ENCODE measurements around the gene CYP3A7.
A peak's percentile ranks its signal among the peaks of the same experiment; 100 is the strongest.
"Not testable (repeated sequence)": the region's sequence is repeated elsewhere in the genome, so short reads cannot be mapped to it uniquely, and the experiment has no call there.

Gene CYP3A7

DNA sequence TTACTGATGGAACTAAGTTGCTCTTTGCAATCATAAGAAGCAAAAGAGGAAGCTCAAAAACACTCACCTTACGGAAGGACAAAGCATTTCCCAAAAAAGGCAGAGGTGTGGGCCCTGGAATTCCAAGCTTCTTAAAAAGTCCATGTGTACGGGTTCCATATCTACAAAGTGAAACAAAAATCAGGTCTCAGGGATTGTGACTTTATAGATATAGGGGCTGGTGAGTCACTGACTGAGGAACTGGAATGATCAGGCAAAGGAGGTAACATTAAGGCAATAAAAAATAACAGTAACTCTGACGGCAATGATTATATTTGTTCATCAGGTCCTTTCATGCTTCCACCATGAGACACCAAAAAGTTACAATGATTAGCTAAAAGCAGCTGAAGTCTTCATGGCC is 4.0 kb downstream of the CYP3A7 start:
- DNase-seq (ENCODE audit: low read depth) = no peak
- TF ChIP-seq, protein P1, sequence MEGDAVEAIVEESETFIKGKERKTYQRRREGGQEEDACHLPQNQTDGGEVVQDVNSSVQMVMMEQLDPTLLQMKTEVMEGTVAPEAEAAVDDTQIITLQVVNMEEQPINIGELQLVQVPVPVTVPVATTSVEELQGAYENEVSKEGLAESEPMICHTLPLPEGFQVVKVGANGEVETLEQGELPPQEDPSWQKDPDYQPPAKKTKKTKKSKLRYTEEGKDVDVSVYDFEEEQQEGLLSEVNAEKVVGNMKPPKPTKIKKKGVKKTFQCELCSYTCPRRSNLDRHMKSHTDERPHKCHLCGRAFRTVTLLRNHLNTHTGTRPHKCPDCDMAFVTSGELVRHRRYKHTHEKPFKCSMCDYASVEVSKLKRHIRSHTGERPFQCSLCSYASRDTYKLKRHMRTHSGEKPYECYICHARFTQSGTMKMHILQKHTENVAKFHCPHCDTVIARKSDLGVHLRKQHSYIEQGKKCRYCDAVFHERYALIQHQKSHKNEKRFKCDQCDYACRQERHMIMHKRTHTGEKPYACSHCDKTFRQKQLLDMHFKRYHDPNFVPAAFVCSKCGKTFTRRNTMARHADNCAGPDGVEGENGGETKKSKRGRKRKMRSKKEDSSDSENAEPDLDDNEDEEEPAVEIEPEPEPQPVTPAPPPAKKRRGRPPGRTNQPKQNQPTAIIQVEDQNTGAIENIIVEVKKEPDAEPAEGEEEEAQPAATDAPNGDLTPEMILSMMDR (conservative IDR thresholded peaks at IDR 0.05; ENCODE audit: low read length) = no peak
- H3K4me3 ChIP-seq (ENCODE audit: low read length) = no peak overlapping the region

DNA sequence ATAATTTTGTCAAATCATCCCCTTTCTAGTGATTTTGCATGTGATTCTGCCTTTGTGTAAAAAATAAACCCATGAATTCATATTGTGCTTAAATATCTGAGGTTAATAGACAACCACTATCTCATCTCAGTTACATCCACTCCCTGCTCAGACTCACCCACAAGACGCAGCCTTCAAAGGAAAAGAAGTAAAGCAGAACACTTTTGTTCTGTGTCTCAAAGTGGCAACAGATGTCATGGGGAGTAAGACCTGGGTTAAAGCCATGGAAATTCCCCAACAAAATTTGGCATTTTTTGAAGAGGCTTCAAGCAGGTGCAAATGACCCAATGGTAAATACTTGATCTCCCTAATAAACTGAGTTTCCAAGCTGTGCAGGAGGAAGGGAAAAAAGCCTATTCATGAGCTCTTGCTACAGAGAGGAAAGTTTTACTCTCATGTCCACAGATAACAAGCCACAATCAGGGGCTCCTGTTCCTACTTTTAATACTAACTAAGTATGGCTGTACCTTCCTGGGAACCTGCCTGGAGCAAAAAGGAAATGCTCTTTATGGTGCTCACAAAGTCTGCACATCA is 4.7 kb downstream of the CYP3A7 start:
- H3K4me3 ChIP-seq (ENCODE audit: low read length) = no peak overlapping the region
- TF ChIP-seq, protein P1 (conservative IDR thresholded peaks at IDR 0.05; ENCODE audit: low read length) = no peak
- no peak for DNase-seq (ENCODE audit: low read depth)

DNA sequence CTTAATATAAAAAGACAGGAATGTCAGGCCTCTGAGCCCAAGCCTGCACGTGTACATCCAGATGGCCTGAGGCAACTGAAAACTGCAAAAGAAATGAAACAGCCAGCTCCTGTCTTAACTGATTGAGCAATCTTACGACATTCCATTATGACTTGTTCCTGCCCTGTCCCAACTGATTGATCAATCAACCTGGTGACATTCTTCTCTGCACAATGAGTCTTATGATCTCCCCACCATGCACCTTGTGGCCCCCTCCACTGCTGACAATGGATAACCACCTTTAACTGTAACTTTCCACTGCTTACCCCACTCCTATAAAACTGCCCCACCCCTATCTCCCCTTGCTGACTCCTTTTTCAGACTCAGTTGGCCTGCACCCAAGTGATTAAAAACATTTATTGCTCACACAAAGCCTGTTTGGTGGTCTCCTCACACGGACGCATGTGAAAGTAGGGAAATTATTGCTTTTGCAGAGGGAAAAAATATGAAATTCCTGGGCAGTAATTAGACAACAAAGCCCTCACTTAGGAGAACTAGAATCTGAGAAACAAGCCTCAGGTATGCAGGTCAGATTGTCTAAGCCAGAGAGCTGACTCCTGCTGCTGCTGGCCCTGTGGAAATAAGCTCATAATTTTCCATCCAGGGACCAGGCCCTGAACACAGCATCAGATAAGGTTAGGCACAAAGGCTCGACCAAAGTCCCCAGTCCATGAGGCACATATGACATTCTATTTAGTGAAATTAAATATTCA is 5.3 kb downstream of the CYP3A7 start:
- DNase-seq (ENCODE audit: low read depth) = peak; percentile 34
- no peak overlapping the region for H3K4me3 ChIP-seq (ENCODE audit: low read length)
- TF ChIP-seq, protein P1 (conservative IDR thresholded peaks at IDR 0.05; ENCODE audit: low read length) = no peak

DNA sequence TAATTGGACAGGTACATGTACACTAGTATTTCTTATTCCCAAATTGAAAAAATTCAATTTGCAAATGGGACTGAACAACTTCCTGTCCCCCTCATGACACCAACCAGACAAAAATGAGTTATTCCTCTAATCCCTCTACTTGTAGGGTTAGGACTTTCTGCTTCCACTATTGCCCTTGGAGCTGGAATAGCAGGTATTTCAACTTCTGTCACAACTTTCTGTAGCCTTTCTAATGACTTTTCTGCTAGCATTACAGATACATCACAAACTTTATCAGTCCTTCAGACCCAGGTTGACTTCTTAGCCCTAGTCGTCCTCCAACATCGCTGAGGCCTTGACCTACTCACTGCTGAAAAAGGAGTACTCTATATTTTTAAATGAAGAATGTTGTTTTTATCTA is 6.4 kb downstream of the CYP3A7 start:
- H3K4me3 ChIP-seq (ENCODE audit: low read length) = no peak overlapping the region
- DNase-seq (ENCODE audit: low read depth) = no peak
- TF ChIP-seq, protein P1 (conservative IDR thresholded peaks at IDR 0.05; ENCODE audit: low read length) = no peak

DNA sequence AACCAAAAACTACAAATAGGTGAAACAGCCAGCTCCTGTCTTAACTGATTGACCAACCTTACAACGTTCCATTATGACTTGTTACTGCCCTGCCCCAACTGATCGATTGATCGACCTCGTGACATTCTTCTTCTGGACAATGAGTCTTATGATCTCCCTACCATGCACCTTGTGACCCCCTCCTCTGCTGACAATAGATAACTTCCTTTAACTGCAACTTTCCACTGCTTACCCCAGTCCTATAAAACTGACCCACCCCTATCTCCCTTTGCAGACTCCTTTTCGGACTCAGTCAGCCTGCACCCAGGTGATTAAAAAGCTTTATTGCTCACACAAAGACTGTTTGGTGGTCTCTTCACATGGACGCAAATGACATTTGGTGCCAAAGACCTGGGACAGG is 11.8 kb downstream of the CYP3A7 start:
- H3K4me3 ChIP-seq (ENCODE audit: low read length); DNase-seq (ENCODE audit: low read depth): not testable (repeated sequence)

DNA sequence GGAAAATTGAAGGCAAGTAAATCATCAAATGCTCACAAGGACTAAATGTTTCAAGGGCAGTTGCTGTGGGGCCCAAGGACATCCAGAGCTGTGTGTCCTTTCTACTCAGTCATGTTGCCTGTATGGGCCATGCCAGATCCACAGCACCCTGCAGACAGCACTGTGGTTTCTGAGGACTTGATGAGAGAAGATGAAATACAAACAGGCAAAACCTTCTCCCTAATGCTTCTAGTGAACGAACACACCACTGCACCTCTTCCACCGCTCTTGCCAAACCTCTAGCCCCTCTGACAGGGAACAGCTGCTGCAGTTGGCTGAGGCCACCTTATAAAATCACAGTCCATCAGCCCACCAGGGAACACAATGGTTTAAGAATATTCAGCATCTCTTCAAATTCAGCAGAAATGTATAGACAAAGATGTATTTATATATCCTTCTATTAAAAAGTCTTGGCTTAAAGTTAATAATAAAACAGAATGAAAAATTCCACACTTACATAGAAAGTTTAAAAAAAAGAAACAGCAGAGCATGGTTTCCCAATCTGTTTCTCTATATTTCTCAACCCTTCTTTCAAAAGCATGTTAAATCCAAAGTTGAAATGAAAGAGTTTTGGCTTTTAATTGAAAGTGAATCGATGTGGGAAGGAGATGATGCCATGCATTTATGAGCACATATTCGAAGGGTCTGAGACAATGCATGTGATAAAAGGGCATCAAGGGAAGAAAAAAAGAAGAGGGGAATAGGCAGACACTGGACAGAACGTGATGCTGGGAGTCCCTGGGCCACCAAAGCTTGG is 14.0 kb downstream of the CYP3A7 start:
- H3K4me3 ChIP-seq (ENCODE audit: low read length) = no peak overlapping the region
- TF ChIP-seq, protein P1 (conservative IDR thresholded peaks at IDR 0.05; ENCODE audit: low read length) = no peak
- no peak for DNase-seq (ENCODE audit: low read depth)

DNA sequence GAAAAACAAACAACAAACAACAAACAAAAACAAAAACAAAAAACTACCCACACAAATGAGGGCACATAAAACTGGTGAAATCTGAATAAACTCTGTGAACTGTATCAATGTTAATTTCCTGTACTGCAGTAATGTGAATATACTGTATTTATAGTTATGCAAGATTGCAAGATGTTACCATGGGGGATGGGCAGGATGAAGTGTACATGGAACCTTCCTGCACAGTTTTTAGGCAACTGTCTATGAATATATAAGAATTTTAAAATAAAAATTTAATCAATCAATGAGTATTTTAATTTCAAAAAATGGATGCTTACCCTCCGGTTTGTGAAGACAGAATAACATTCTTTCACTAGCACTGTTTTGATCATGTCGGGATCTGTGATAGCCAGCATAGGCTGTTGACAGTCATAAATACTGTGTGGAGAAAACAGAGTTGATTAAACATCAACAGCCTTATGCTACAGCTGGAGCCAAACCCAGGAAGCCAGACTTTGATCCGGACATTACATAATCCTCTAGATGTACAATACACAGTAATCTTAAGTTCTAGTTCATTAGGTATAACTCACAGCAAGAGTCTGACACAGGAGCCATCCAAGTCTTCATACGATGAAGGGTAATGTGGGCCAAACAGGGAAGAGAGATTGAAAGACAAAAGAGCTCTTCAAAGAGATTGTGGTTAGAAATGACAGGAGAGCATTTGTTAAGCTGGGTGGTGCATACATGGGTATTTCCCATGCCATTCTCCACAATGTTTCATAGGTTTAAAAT is 14.8 kb downstream of the CYP3A7 start:
- no peak for DNase-seq (ENCODE audit: low read depth)
- H3K4me3 ChIP-seq (ENCODE audit: low read length) = no peak overlapping the region
- TF ChIP-seq, protein P1 (conservative IDR thresholded peaks at IDR 0.05; ENCODE audit: low read length) = no peak

All from AG10803 (cell line).